ENCODE measurements around the gene CPVL.

CPVL gene

GRCh38 chr7:29146057-29146706 is at the start of gene CPVL:
TSS of gene CPVL (minus strand) at chr7:29146537. CDS start at chr7:29121061, 25,476 bp downstream.
- DNase-seq: no peak

GRCh38 chr7:29194594-29195427 is 48.5 kb upstream of the CPVL start, which contains the start of gene CHN2:
TSS of gene CHN2 (plus strand) at chr7:29194775.
- peak; percentile 13 for DNase-seq

- DNase-seq: no peak
Measured at GRCh38 chr7:29194206-29194593, 47.9 kb upstream of the CPVL start.

- DNase-seq: no peak
Measured at GRCh38 chr7:29193316-29194205, 47.2 kb upstream of the CPVL start.

GRCh38 chr7:29192811-29193210 is 46.5 kb upstream of the CPVL start:
- DNase-seq: no peak

GRCh38 chr7:29192323-29192722 is 46.0 kb upstream of the CPVL start:
- DNase-seq: no peak

- DNase-seq: no peak
Measured at GRCh38 chr7:29190349-29191045, 44.2 kb upstream of the CPVL start.

GRCh38 chr7:29189743-29190201 is 43.4 kb upstream of the CPVL start:
- peak; percentile 28 for DNase-seq

- DNase-seq: no peak
Measured at GRCh38 chr7:29185613-29186012, 39.3 kb upstream of the CPVL start.

GRCh38 chr7:29184599-29184998 is 38.3 kb upstream of the CPVL start:
- DNase-seq: no peak

GRCh38 chr7:29179115-29179514 is 32.8 kb upstream of the CPVL start:
- no peak for DNase-seq

- DNase-seq: no peak
Measured at GRCh38 chr7:29177963-29178600, 31.7 kb upstream of the CPVL start.

GRCh38 chr7:29173458-29173857 is 27.1 kb upstream of the CPVL start:
- DNase-seq: no peak

- no peak for DNase-seq
Measured at GRCh38 chr7:29170781-29171180, 24.4 kb upstream of the CPVL start.

- DNase-seq: no peak
Measured at GRCh38 chr7:29167721-29168120, 21.4 kb upstream of the CPVL start.

- no peak for DNase-seq
Measured at GRCh38 chr7:29163854-29164253, 17.5 kb upstream of the CPVL start.

GRCh38 chr7:29162577-29162976 is 16.2 kb upstream of the CPVL start:
- DNase-seq: no peak

- no peak for DNase-seq
Measured at GRCh38 chr7:29161231-29161630, 14.9 kb upstream of the CPVL start.

GRCh38 chr7:29160080-29160479 is 13.7 kb upstream of the CPVL start:
- no peak for DNase-seq

- no peak for DNase-seq
Measured at GRCh38 chr7:29158795-29159423, 12.6 kb upstream of the CPVL start.

GRCh38 chr7:29156907-29157452 is 10.6 kb upstream of the CPVL start:
- DNase-seq: no peak

Measured in activated naive CD4-positive, alpha-beta T cell treated with anti-CD3 and anti-CD28 coated beads, Interleukin-2, amount 50 U/mL, for 16 hours (primary cell).